ENCODE measurements around the gene MRPS27. TPM values are rescaled to one million over a fixed set of nuclear protein-coding genes. Genes with fewer than 3 reads are reported as not detected.

Gene MRPS27
- polyA plus RNA-seq, 1 experiment: 98.3 TPM

GRCh38 chr5:72185496-72186329 lies 134.3 kb downstream of the MRPS27 start:
- Histone ChIP-seq H3K9me3 (ENCODE audit: control insufficient read depth, insufficient read depth, low read length) (no peaks in the 10 kb centered on the region), H3K27me3 (ENCODE audit: control insufficient read depth, insufficient read depth, low read length) (no peaks in the 10 kb centered on the region), H3K27ac (ENCODE audit: low read depth, low read length) (no peak overlapping the region), H3K4me3 (ENCODE audit: low read depth, low read length) (no peak overlapping the region)
- POLR2A ChIA-PET: no interaction called here
- TF ChIP-seq, protein P1, sequence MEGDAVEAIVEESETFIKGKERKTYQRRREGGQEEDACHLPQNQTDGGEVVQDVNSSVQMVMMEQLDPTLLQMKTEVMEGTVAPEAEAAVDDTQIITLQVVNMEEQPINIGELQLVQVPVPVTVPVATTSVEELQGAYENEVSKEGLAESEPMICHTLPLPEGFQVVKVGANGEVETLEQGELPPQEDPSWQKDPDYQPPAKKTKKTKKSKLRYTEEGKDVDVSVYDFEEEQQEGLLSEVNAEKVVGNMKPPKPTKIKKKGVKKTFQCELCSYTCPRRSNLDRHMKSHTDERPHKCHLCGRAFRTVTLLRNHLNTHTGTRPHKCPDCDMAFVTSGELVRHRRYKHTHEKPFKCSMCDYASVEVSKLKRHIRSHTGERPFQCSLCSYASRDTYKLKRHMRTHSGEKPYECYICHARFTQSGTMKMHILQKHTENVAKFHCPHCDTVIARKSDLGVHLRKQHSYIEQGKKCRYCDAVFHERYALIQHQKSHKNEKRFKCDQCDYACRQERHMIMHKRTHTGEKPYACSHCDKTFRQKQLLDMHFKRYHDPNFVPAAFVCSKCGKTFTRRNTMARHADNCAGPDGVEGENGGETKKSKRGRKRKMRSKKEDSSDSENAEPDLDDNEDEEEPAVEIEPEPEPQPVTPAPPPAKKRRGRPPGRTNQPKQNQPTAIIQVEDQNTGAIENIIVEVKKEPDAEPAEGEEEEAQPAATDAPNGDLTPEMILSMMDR (IDR thresholded peaks at IDR 0.05; ENCODE audit: low read depth, low read length): no peak
- CTCF ChIA-PET: interaction anchor here (0.6 kb wide), 1 partner anchor 83 kb away, joined by 4 read pairs; no protein-coding TSS in a partner anchor
- no peak for DNase-seq (ENCODE audit: low read depth, low spot score)

DNA sequence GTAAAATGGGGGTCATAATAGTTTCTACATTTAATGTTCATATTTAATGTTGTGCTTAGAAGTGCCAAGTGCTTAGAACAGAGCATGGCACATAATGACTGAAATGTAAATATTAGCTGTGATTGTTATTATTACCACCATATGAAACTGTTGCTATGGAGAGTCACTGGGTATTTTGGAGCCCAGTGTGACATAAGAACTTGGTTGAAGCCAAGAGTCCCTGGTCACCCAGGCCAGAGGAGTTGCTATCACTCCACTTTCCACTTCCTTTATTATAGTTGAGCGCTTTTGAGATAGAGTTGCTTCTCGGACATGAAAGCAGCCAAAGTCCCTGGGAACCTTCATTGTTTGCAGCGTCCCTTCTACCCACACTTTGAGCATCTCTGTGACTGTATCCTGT lies 135.6 kb downstream of the MRPS27 start:
- Histone ChIP-seq H3K27me3 (ENCODE audit: control insufficient read depth, insufficient read depth, low read length) (no peaks in the 10 kb centered on the region), H3K4me3 (ENCODE audit: low read depth, low read length) (no peak overlapping the region), H3K9me3 (ENCODE audit: control insufficient read depth, insufficient read depth, low read length) (no peaks in the 10 kb centered on the region), H3K27ac (ENCODE audit: low read depth, low read length) (no peak overlapping the region)
- ChIA-PET POLR2A (no interaction called here), CTCF (no interaction called here)
- no peak for DNase-seq (ENCODE audit: low read depth, low spot score)
- TF ChIP-seq, protein P1 (IDR thresholded peaks at IDR 0.05; ENCODE audit: low read depth, low read length): no peak

GRCh38 chr5:72183101-72183520 lies 136.9 kb downstream of the MRPS27 start:
- no peak overlapping the region for H3K27ac ChIP-seq (ENCODE audit: low read depth, low read length)
- CTCF ChIA-PET: no interaction called here
- no peaks in the 10 kb centered on the region for H3K9me3 ChIP-seq (ENCODE audit: control insufficient read depth, insufficient read depth, low read length)
- POLR2A ChIA-PET: no interaction called here
- DNase-seq (ENCODE audit: low read depth, low spot score): no peak
- TF ChIP-seq, protein P1 (IDR thresholded peaks at IDR 0.05; ENCODE audit: low read depth, low read length): no peak
- no peaks in the 10 kb centered on the region for H3K27me3 ChIP-seq (ENCODE audit: control insufficient read depth, insufficient read depth, low read length)
- no peak overlapping the region for H3K4me3 ChIP-seq (ENCODE audit: low read depth, low read length)

- Histone ChIP-seq H3K27me3 (ENCODE audit: control insufficient read depth, insufficient read depth, low read length) (no peaks in the 10 kb centered on the region), H3K9me3 (ENCODE audit: control insufficient read depth, insufficient read depth, low read length) (no peaks in the 10 kb centered on the region), H3K27ac (ENCODE audit: low read depth, low read length) (no peak overlapping the region), H3K4me3 (ENCODE audit: low read depth, low read length) (no peak overlapping the region)
- POLR2A ChIA-PET: interaction anchor here (0.6 kb wide), 1 partner anchor 133 kb away, joined by 4 read pairs; no protein-coding TSS in a partner anchor
- CTCF ChIA-PET: no interaction called here
- no peak for DNase-seq (ENCODE audit: low read depth, low spot score)
- TF ChIP-seq, protein P1 (IDR thresholded peaks at IDR 0.05; ENCODE audit: low read depth, low read length): no peak
Observed at GRCh38 chr5:72182686-72183085, 137.4 kb downstream of the MRPS27 start.

DNA sequence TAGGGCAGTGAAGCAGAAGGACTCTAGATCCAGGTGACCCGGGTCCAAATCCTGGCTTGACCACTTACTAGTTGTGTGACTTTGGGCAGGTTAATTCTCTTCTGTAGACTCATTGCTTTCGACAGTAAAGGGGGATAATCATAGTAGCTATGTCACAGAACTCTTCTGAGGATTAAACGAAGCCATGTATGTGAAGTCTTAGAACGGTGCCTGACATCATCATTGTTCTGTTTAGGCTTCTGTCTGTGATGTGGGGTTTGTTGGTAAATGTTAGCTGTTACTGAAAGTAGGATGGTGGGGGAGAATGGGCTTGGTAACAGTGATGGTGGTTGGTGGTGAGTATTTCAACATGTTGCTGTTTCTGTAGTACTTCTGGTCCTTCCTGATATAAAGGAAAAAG lies 139.1 kb downstream of the MRPS27 start:
- no peak overlapping the region for H3K27ac ChIP-seq (ENCODE audit: low read depth, low read length)
- H3K9me3 ChIP-seq (ENCODE audit: control insufficient read depth, insufficient read depth, low read length): no peaks in the 10 kb centered on the region
- H3K27me3 ChIP-seq (ENCODE audit: control insufficient read depth, insufficient read depth, low read length): no peaks in the 10 kb centered on the region
- no peak for DNase-seq (ENCODE audit: low read depth, low spot score)
- ChIA-PET CTCF (interaction anchor here (1.5 kb wide), 1 partner anchor 88 kb away, joined by 4 read pairs; no protein-coding TSS in a partner anchor), POLR2A (no interaction called here)
- H3K4me3 ChIP-seq (ENCODE audit: low read depth, low read length): no peak overlapping the region
- TF ChIP-seq, protein P1 (IDR thresholded peaks at IDR 0.05; ENCODE audit: low read depth, low read length): no peak

Measured in AG04450 (cell line).